ENCODE measurements around the gene RBPMS2.

Gene RBPMS2

GRCh38 chr15:64740311-64741170 is 34.8 kb downstream of the RBPMS2 start:
- Histone ChIP-seq H3K9me3 (ENCODE audit: insufficient read depth, low read length, severe bottlenecking) (no peaks in the 10 kb centered on the region), H3K27me3 (ENCODE audit: insufficient read depth, low read length, poor library complexity) (no peaks in the 10 kb centered on the region), H3K9ac (ENCODE audit: low read depth, low read length) (no peak overlapping the region), H2AFZ (ENCODE audit: low read depth, low read length) (no peak overlapping the region), H3K4me3 (ENCODE audit: low read depth in 1 of 2, low read length in 2 of 2) (no peak overlapping the region), H3K4me2 (ENCODE audit: insufficient read depth, low read length) (no peak overlapping the region), H4K20me1 (ENCODE audit: insufficient read depth, low read length) (no peaks in the 10 kb centered on the region), H3K4me1 (ENCODE audit: insufficient read depth, low read length) (no peaks in the 10 kb centered on the region), H3K27ac (ENCODE audit: low read length) (no peak overlapping the region), H3K36me3 (ENCODE audit: insufficient read depth, low read length) (no peaks in the 10 kb centered on the region), H3K79me2 (ENCODE audit: insufficient read depth, low read length) (no peaks in the 10 kb centered on the region)
- TF ChIP-seq, protein P1, sequence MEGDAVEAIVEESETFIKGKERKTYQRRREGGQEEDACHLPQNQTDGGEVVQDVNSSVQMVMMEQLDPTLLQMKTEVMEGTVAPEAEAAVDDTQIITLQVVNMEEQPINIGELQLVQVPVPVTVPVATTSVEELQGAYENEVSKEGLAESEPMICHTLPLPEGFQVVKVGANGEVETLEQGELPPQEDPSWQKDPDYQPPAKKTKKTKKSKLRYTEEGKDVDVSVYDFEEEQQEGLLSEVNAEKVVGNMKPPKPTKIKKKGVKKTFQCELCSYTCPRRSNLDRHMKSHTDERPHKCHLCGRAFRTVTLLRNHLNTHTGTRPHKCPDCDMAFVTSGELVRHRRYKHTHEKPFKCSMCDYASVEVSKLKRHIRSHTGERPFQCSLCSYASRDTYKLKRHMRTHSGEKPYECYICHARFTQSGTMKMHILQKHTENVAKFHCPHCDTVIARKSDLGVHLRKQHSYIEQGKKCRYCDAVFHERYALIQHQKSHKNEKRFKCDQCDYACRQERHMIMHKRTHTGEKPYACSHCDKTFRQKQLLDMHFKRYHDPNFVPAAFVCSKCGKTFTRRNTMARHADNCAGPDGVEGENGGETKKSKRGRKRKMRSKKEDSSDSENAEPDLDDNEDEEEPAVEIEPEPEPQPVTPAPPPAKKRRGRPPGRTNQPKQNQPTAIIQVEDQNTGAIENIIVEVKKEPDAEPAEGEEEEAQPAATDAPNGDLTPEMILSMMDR (IDR thresholded peaks at IDR 0.05; ENCODE audit: borderline replicate concordance, extremely low read depth, low read length, poor library complexity, severe bottlenecking): no peak
- no peak for TF ChIP-seq EZH2 (IDR thresholded peaks at IDR 0.05; ENCODE audit: borderline replicate concordance, low read depth, low read length, severe bottlenecking)
- ATAC-seq (ENCODE audit: insufficient read depth, low read depth): no peak
- no peak for DNase-seq

DNA sequence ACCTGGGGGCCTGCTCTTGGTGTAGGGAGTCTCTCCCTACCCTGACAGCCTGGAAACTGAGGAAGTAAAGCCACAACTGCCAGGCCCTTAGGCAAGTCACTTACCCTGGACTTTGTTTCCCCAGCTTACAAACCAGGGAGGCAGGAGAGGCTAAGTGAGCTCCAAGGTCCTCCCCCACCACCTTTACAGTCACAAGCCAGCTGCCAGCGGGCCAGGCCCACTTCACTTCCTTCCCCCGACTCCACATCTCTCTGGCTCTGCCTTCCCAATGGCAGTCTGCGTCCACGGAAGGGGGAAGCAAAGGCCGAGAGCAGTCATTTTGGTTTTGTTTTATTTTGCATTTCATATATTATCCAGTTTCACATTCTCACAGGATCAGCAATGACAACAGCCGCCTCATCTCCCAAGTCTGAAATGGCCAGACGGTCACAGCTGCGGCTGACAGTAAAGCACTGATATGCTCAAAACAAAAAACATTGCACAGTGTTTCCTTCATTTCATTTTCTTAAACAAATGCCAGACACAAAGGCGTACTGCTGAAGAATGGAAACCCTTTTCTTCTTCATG is 35.7 kb downstream of the RBPMS2 start:
- H3K79me2 ChIP-seq (ENCODE audit: insufficient read depth, low read length): no peaks in the 10 kb centered on the region
- no peaks in the 10 kb centered on the region for H4K20me1 ChIP-seq (ENCODE audit: insufficient read depth, low read length)
- no peak for ATAC-seq (ENCODE audit: insufficient read depth, low read depth)
- H3K4me1 ChIP-seq (ENCODE audit: insufficient read depth, low read length): no peaks in the 10 kb centered on the region
- H3K9me3 ChIP-seq (ENCODE audit: insufficient read depth, low read length, severe bottlenecking): no peaks in the 10 kb centered on the region
- no peak overlapping the region for H3K27ac ChIP-seq (ENCODE audit: low read length)
- no peak overlapping the region for H3K4me3 ChIP-seq (ENCODE audit: low read depth in 1 of 2, low read length in 2 of 2)
- H3K36me3 ChIP-seq (ENCODE audit: insufficient read depth, low read length): no peaks in the 10 kb centered on the region
- no peak overlapping the region for H3K4me2 ChIP-seq (ENCODE audit: insufficient read depth, low read length)
- DNase-seq: no peak
- no peak overlapping the region for H3K9ac ChIP-seq (ENCODE audit: low read depth, low read length)
- no peak overlapping the region for H2AFZ ChIP-seq (ENCODE audit: low read depth, low read length)
- no peaks in the 10 kb centered on the region for H3K27me3 ChIP-seq (ENCODE audit: insufficient read depth, low read length, poor library complexity)
- TF ChIP-seq EZH2 (IDR thresholded peaks at IDR 0.05; ENCODE audit: borderline replicate concordance, low read depth, low read length, severe bottlenecking): no peak
- TF ChIP-seq, protein P1 (IDR thresholded peaks at IDR 0.05; ENCODE audit: borderline replicate concordance, extremely low read depth, low read length, poor library complexity, severe bottlenecking): no peak

GRCh38 chr15:64739156-64739555 is 36.2 kb downstream of the RBPMS2 start:
- no peak overlapping the region for H3K4me3 ChIP-seq (ENCODE audit: low read depth in 1 of 2, low read length in 2 of 2)
- H3K36me3 ChIP-seq (ENCODE audit: insufficient read depth, low read length): no peaks in the 10 kb centered on the region
- H3K27ac ChIP-seq (ENCODE audit: low read length): no peak overlapping the region
- H3K4me2 ChIP-seq (ENCODE audit: insufficient read depth, low read length): no peak overlapping the region
- DNase-seq (no peak), ATAC-seq (ENCODE audit: insufficient read depth, low read depth) (no peak)
- no peak overlapping the region for H3K9ac ChIP-seq (ENCODE audit: low read depth, low read length)
- no peak overlapping the region for H2AFZ ChIP-seq (ENCODE audit: low read depth, low read length)
- H3K79me2 ChIP-seq (ENCODE audit: insufficient read depth, low read length): no peaks in the 10 kb centered on the region
- H3K4me1 ChIP-seq (ENCODE audit: insufficient read depth, low read length): no peaks in the 10 kb centered on the region
- no peak for TF ChIP-seq EZH2 (IDR thresholded peaks at IDR 0.05; ENCODE audit: borderline replicate concordance, low read depth, low read length, severe bottlenecking)
- TF ChIP-seq, protein P1 (IDR thresholded peaks at IDR 0.05; ENCODE audit: borderline replicate concordance, extremely low read depth, low read length, poor library complexity, severe bottlenecking): no peak
- no peaks in the 10 kb centered on the region for H4K20me1 ChIP-seq (ENCODE audit: insufficient read depth, low read length)
- no peaks in the 10 kb centered on the region for H3K27me3 ChIP-seq (ENCODE audit: insufficient read depth, low read length, poor library complexity)
- H3K9me3 ChIP-seq (ENCODE audit: insufficient read depth, low read length, severe bottlenecking): no peaks in the 10 kb centered on the region

Data from DND-41 (cell line).